GM23338 (cell line): Measurements from ENCODE around the gene DMBT1. TPM values are rescaled to one million over a fixed set of nuclear protein-coding genes. Genes with fewer than 3 reads are reported as not detected.

Experiments
- ATAC-seq: fragments of 200-7000 bp; cut with Tn5 transposase; 3 replicates; pipeline ENCODE4 v1.9.1; 2020
- DNase-seq: peaks from one replicate; pipeline ENCODE4 v3.0.0-alpha.2; 2015; ENCODE audit warnings: low spot score
- H2AFZ ChIP-seq: fragments of 200-600 bp; sonication (generic); 2 replicates; pipeline ENCODE4 v1.8.0; 2016; ENCODE audit warnings: antibody characterized with exemption, mild to moderate bottlenecking, moderate library complexity
- H3F3A ChIP-seq: fragments of 200-600 bp; sonication (generic); replicated peaks from 2 replicates; pipeline ENCODE4 v1.8.0; 2017; ENCODE audit warnings: antibody characterized with exemption, mixed run types, low read depth
- H3K27ac ChIP-seq: fragments of 200-600 bp; sonication (generic); 2 replicates; pipeline ENCODE4 v1.6.1; 2016; ENCODE audit warnings: low read depth
- H3K27me3 ChIP-seq: fragments of 200-600 bp; sonication (generic); 2 replicates; pipeline ENCODE4 v1.8.0; 2016; ENCODE audit warnings: mild to moderate bottlenecking, mixed run types, moderate library complexity; ENCODE audit not compliant: insufficient read depth
- H3K36me3 ChIP-seq: fragments of 200-600 bp; sonication (generic); 2 replicates; pipeline ENCODE4 v1.8.0; 2016; ENCODE audit warnings: mild to moderate bottlenecking; ENCODE audit not compliant: insufficient read depth
- H3K4me1 ChIP-seq: fragments of 200-600 bp; sonication (generic); 2 replicates; pipeline ENCODE4 v1.8.0; 2016; ENCODE audit warnings: mild to moderate bottlenecking, moderate library complexity; ENCODE audit not compliant: insufficient read depth
- H3K4me2 ChIP-seq: fragments of 200-600 bp; sonication (generic); 2 replicates; pipeline ENCODE4 v1.7.1; 2017; ENCODE audit warnings: mixed run types
- H3K4me3 ChIP-seq: fragments of 200-600 bp; sonication (generic); 2 replicates; pipeline ENCODE4 v1.6.1; 2016; ENCODE audit warnings: mixed run types
- H3K79me2 ChIP-seq: fragments of 200-600 bp; sonication (generic); replicated peaks from 2 replicates; pipeline ENCODE4 v1.8.0; 2017; ENCODE audit warnings: mild to moderate bottlenecking; ENCODE audit not compliant: insufficient read depth
- H3K9me2 ChIP-seq: fragments of 200-600 bp; sonication (generic); 2 replicates; pipeline ENCODE4 v1.8.0; 2017; ENCODE audit not compliant: insufficient read depth
- H4K20me1 ChIP-seq: fragments of 200-600 bp; sonication (generic); replicated peaks from 2 replicates; pipeline ENCODE4 v1.8.0; 2017; ENCODE audit warnings: mild to moderate bottlenecking; ENCODE audit not compliant: insufficient read depth
- H3K27ac Mint-ChIP-seq: 2 replicates; pipeline ENCODE4 v1.8.0; 2020; ENCODE audit warnings: inconsistent platforms, mild to moderate bottlenecking, moderate library complexity, mixed read lengths
- H3K27me3 Mint-ChIP-seq: 3 replicates; pipeline ENCODE4 v1.8.0; 2022; ENCODE audit warnings: low read depth, mild to moderate bottlenecking, moderate library complexity, mixed read lengths, inconsistent platforms; ENCODE audit not compliant: insufficient read depth, poor library complexity
- H3K36me3 Mint-ChIP-seq: 3 replicates; pipeline ENCODE4 v1.8.0; 2021; ENCODE audit warnings: low read depth, mild to moderate bottlenecking, inconsistent platforms, moderate library complexity, mixed read lengths
- H3K4me1 Mint-ChIP-seq: 3 replicates; pipeline ENCODE4 v1.8.0; 2020; ENCODE audit warnings: mild to moderate bottlenecking, inconsistent platforms, mixed read lengths
- H3K4me3 Mint-ChIP-seq: 3 replicates; pipeline ENCODE4 v1.8.0; 2021; ENCODE audit warnings: moderate library complexity, mild to moderate bottlenecking, inconsistent platforms, mixed read lengths
- H3K9me3 Mint-ChIP-seq: 3 replicates; pipeline ENCODE4 v1.8.0; 2020; ENCODE audit warnings: moderate library complexity, mild to moderate bottlenecking, inconsistent platforms, mixed read lengths
- CREB1 ChIP-seq: fragments of 250-450 bp; sonication (Bioruptor Pico); IDR thresholded peaks from 2 replicates; pipeline ENCODE4 v1.5.0; 2020; ENCODE audit warnings: low read depth, mild to moderate bottlenecking, moderate library complexity
- ETS1 ChIP-seq: IDR thresholded peaks from 2 replicates; pipeline ENCODE4 v1.6.1; 2016; ENCODE audit warnings: antibody characterized with exemption
- EZH2 ChIP-seq: fragments of 200-600 bp; sonication (generic); IDR thresholded peaks from one replicate; pipeline ENCODE4 v1.8.0; 2017; ENCODE audit warnings: antibody characterized with exemption, mild to moderate bottlenecking, low read depth; ENCODE audit not compliant: unreplicated experiment
- EZH2phosphoT487 ChIP-seq: fragments of 200-600 bp; sonication (generic); IDR thresholded peaks from one replicate; pipeline ENCODE4 v1.8.1; 2018; ENCODE audit warnings: antibody characterized with exemption; ENCODE audit not compliant: unreplicated experiment
- JUNB ChIP-seq: IDR thresholded peaks from one replicate; pipeline ENCODE4 v1.6.1; 2016; ENCODE audit warnings: antibody characterized with exemption; ENCODE audit not compliant: unreplicated experiment
- NANOG ChIP-seq: IDR thresholded peaks from 2 replicates; pipeline ENCODE4 v1.6.1; 2016; ENCODE audit warnings: antibody characterized with exemption, borderline replicate concordance
- POLR2AphosphoS5 ChIP-seq: IDR thresholded peaks from 2 replicates; pipeline ENCODE4 v1.6.1; 2016; ENCODE audit warnings: antibody characterized with exemption, low read depth
- REST ChIP-seq: IDR thresholded peaks from one replicate; pipeline ENCODE4 v1.6.1; 2018; ENCODE audit warnings: antibody characterized with exemption; ENCODE audit not compliant: unreplicated experiment
- STAT1 ChIP-seq: IDR thresholded peaks from one replicate; pipeline ENCODE4 v1.6.1; 2016; ENCODE audit warnings: antibody characterized with exemption; ENCODE audit not compliant: unreplicated experiment
- ZNF114 ChIP-seq: fragments of 250-450 bp; sonication (Bioruptor Pico); IDR thresholded peaks from 2 replicates; pipeline ENCODE4 v1.5.0; 2020; ENCODE audit warnings: mild to moderate bottlenecking, moderate library complexity
- ZNF331 ChIP-seq: fragments of 250-450 bp; sonication (Bioruptor Pico); IDR thresholded peaks from 2 replicates; pipeline ENCODE4 v1.5.0; 2020; ENCODE audit warnings: low read depth, mild to moderate bottlenecking, moderate library complexity
- ZNF462 ChIP-seq: fragments of 250-450 bp; sonication (Bioruptor Pico); IDR thresholded peaks from 2 replicates; pipeline ENCODE4 v1.5.0; 2020; ENCODE audit warnings: mild to moderate bottlenecking, moderate library complexity
- polyA plus RNA-seq: library from polyadenylated mRNA; unstranded; fragments of >200 nt; fragmentation: Nextera tagmentation; extraction: Ambion mirVana; gene quantifications from 2 replicates; pipeline ENCODE4 v1.2.1, GENCODE V29; 2016
- total RNA-seq: library from RNA; depleted of rRNA; stranded (reverse); fragments of >200 nt; shearing (Covaris generic); gene quantifications from 2 replicates; pipeline ENCODE4 v1.2.3, GENCODE V29; 2014
- TF ChIP-seq, protein P1 (sequence below), 2 experiments: fragments of 200-600 bp in 1 of 2; sonication (generic) in 1 of 2; conservative IDR thresholded peaks; 2 replicates each; pipeline versions ENCODE4 v1.5.1 to v1.6.1; 2016 to 2017; ENCODE audit warnings: antibody characterized with exemption in 2 of 2, low read depth in 2 of 2, mild to moderate bottlenecking in 2 of 2, moderate library complexity in 1 of 2

The DMBT1 gene
- total and polyA plus RNA-seq, 2 experiments from 2014 or later, result 0.03 to 0.05 TPM

DNA sequence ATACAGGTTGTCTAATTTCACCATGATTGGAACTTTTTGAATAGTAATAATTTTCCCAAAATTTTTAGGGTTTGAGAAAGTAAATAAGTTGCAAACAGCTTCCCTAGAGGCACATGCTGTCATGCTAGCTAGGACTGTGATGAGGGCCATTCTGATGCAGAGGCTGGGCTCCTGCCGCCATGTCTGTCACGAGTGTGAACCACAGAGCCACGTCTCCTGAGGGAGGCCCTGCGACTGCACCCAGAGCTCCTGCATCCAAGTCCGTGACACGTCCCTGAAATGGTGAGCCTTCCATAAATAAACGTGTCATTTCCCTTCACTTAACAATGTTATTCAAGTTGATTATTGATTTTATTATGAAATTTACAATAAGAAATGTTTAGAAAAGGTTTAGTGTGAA, 99.1 kb downstream of the DMBT1 start:
- peaks cover 23% of the 10 kb centered on the region; the same call in 1 of the 2 replicates for H3K9me2 ChIP-seq
- no peaks in the 10 kb centered on the region for H3F3A ChIP-seq
- H3K4me3 ChIP-seq, result no peak overlapping the region
- H3K27me3 Mint-ChIP-seq, result no peaks in the 10 kb centered on the region
- DNase-seq (no peak), ATAC-seq (no peak)
- H2AFZ ChIP-seq, result no peak overlapping the region
- no peak overlapping the region for H3K4me3 Mint-ChIP-seq
- no peaks in the 10 kb centered on the region for H3K79me2 ChIP-seq
- TF ChIP-seq ZNF462 (CRISPR knock-in tag) (no peak), EZH2phosphoT487 (no peak), ETS1 (no peak), JUNB (no peak), REST (no peak), STAT1 (no peak), POLR2AphosphoS5 (no peak), NANOG (no peak), CREB1 (CRISPR knock-in tag) (no peak), EZH2 (no peak), ZNF114 (no peak), ZNF331 (CRISPR knock-in tag) (no peak)
- TF ChIP-seq, protein P1, sequence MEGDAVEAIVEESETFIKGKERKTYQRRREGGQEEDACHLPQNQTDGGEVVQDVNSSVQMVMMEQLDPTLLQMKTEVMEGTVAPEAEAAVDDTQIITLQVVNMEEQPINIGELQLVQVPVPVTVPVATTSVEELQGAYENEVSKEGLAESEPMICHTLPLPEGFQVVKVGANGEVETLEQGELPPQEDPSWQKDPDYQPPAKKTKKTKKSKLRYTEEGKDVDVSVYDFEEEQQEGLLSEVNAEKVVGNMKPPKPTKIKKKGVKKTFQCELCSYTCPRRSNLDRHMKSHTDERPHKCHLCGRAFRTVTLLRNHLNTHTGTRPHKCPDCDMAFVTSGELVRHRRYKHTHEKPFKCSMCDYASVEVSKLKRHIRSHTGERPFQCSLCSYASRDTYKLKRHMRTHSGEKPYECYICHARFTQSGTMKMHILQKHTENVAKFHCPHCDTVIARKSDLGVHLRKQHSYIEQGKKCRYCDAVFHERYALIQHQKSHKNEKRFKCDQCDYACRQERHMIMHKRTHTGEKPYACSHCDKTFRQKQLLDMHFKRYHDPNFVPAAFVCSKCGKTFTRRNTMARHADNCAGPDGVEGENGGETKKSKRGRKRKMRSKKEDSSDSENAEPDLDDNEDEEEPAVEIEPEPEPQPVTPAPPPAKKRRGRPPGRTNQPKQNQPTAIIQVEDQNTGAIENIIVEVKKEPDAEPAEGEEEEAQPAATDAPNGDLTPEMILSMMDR (conservative IDR thresholded peaks at IDR 0.05; ENCODE audit: low read depth in 2 of 2), result no peak
- no peak overlapping the region for H3K27ac ChIP-seq
- no peaks in the 10 kb centered on the region for H4K20me1 ChIP-seq
- H3K36me3 Mint-ChIP-seq, result no peaks in the 10 kb centered on the region
- no peak overlapping the region for H3K4me2 ChIP-seq
- H3K9me3 Mint-ChIP-seq, result no peaks in the 10 kb centered on the region
- H3K27ac Mint-ChIP-seq, result no peak overlapping the region
- H3K27me3 ChIP-seq, result no peaks in the 10 kb centered on the region
- peaks cover 3% of the 10 kb centered on the region; the same call in 1 of the 3 replicates for H3K4me1 Mint-ChIP-seq
- no peaks in the 10 kb centered on the region for H3K36me3 ChIP-seq
- H3K4me1 ChIP-seq, result no peaks in the 10 kb centered on the region
